IMR-90 (cell line): ENCODE measurements around the gene ABHD16A. TPM values are rescaled to one million over a fixed set of nuclear protein-coding genes. Genes with fewer than 3 reads are reported as not detected.
A peak's percentile ranks its signal among the peaks of the same experiment; 100 is the strongest.

Experiments
- ATAC-seq: fragments of 200-7000 bp; cut with Tn5 transposase; 2 replicates; pipeline ENCODE4 v1.9.1; 2020; ENCODE audit warnings: low read depth, mild to moderate bottlenecking, moderate library complexity
- BruUV-seq: library from RNA; stranded (reverse); fragments of 400-500 nt; replicated peaks from 2 replicates; lab custom pipeline; 2021; lab: Mats Ljungman, UMichigan
- CTCF ChIA-PET: fragments of 300-600 bp; formaldehyde crosslinking; extraction: SDS; loops from one replicate; lab custom pipeline; 2021; ENCODE audit warnings: antibody characterized with exemption; lab: Yijun Ruan, JAX
- POLR2A ChIA-PET: fragments of 300-600 bp; sonication (Branson Sonifier 250); formaldehyde crosslinking; loops from one replicate; lab custom pipeline; 2022; ENCODE audit warnings: antibody characterized with exemption; ENCODE audit not compliant: unreplicated experiment; lab: Charles Lee
- DNase-seq: peaks from one replicate; pipeline ENCODE4 v3.0.0; 2013
- H2AFZ ChIP-seq: replicated peaks from 2 replicates; pipeline ENCODE3; 2013; ENCODE audit warnings: low read length, mild to moderate bottlenecking; ENCODE audit not compliant: poor library complexity
- H2AK5ac ChIP-seq: 2 replicates; pipeline ENCODE4 v1.6.1; 2013; ENCODE audit warnings: low read depth, low read length, inconsistent platforms
- H2AK9ac ChIP-seq: replicated peaks from 2 replicates; pipeline ENCODE3; 2013; ENCODE audit warnings: mild to moderate bottlenecking, low read depth, low read length, moderate library complexity; ENCODE audit not compliant: poor library complexity
- H2BK120ac ChIP-seq: 2 replicates; pipeline ENCODE4 v1.6.1; 2013; ENCODE audit warnings: low read depth, low read length, inconsistent platforms
- H2BK15ac ChIP-seq: 3 replicates; pipeline ENCODE4 v1.6.1; 2013; ENCODE audit warnings: low read depth, low read length, inconsistent platforms
- H2BK20ac ChIP-seq: 2 replicates; pipeline ENCODE4 v1.6.1; 2013; ENCODE audit warnings: low read depth, mild to moderate bottlenecking, inconsistent platforms, low read length, moderate library complexity
- H2BK5ac ChIP-seq: 2 replicates; pipeline ENCODE4 v1.6.1; 2013; ENCODE audit warnings: mild to moderate bottlenecking, low read depth, low read length, inconsistent platforms; ENCODE audit not compliant: poor library complexity, severe bottlenecking
- H3K14ac ChIP-seq: replicated peaks from 2 replicates; pipeline ENCODE4 v1.6.1; 2013; ENCODE audit warnings: low read depth, low read length, inconsistent platforms
- H3K18ac ChIP-seq: 2 replicates; pipeline ENCODE4 v1.6.1; 2013; ENCODE audit warnings: low read depth, low read length, control low read depth
- H3K23ac ChIP-seq: 2 replicates; pipeline ENCODE4 v1.6.1; 2013; ENCODE audit warnings: low read depth, low read length, inconsistent platforms
- H3K27ac ChIP-seq: 2 replicates; pipeline ENCODE4 v1.5.1; 2013; ENCODE audit warnings: mild to moderate bottlenecking, control low read depth, low read length; ENCODE audit not compliant: insufficient read depth
- H3K27me3 ChIP-seq: 2 replicates; pipeline ENCODE4 v1.6.1; 2013; ENCODE audit warnings: low read length; ENCODE audit not compliant: control insufficient read depth, insufficient read depth
- H3K36me3 ChIP-seq: 2 replicates; pipeline ENCODE4 v1.6.1; 2013; ENCODE audit warnings: low read length, mixed read lengths; ENCODE audit not compliant: control insufficient read depth, insufficient read depth
- H3K4ac ChIP-seq: 2 replicates; pipeline ENCODE4 v1.6.1; 2013; ENCODE audit warnings: low read depth, low read length, inconsistent platforms
- H3K4me1 ChIP-seq: 2 replicates; pipeline ENCODE4 v1.6.1; 2013; ENCODE audit warnings: low read length, mixed read lengths; ENCODE audit not compliant: control insufficient read depth, insufficient read depth
- H3K4me2 ChIP-seq: 2 replicates; pipeline ENCODE4 v1.6.1; 2013; ENCODE audit warnings: low read depth, mild to moderate bottlenecking, control low read depth, low read length, moderate library complexity
- H3K4me3 ChIP-seq: 2 replicates; pipeline ENCODE4 v1.5.1; 2013; ENCODE audit warnings: low read depth, mild to moderate bottlenecking, control low read depth, low read length, moderate library complexity; ENCODE audit not compliant: insufficient read depth
- H3K56ac ChIP-seq: 2 replicates; pipeline ENCODE4 v1.6.1; 2013; ENCODE audit warnings: low read length, inconsistent platforms; ENCODE audit not compliant: insufficient read depth; ENCODE audit errors: extremely low read depth
- H3K79me1 ChIP-seq, 2 experiments: 2 replicates each; pipeline ENCODE4 v1.6.1; 2013; ENCODE audit warnings: low read length in 2 of 2, inconsistent platforms in 1 of 2, low read depth in 1 of 2
- H3K9ac ChIP-seq: 2 replicates; pipeline ENCODE4 v1.6.1; 2013; ENCODE audit warnings: low read depth, low read length, control low read depth
- H3K9me1 ChIP-seq: 2 replicates; pipeline ENCODE4 v1.6.1; 2013; ENCODE audit warnings: low read length, inconsistent platforms; ENCODE audit not compliant: insufficient read depth
- H3K9me3 ChIP-seq: 2 replicates; pipeline ENCODE4 v1.6.1; 2013; ENCODE audit warnings: low read length; ENCODE audit not compliant: control insufficient read depth, insufficient read depth
- H4K20me1 ChIP-seq: 2 replicates; pipeline ENCODE4 v1.6.1; 2013; ENCODE audit warnings: low read length, inconsistent platforms; ENCODE audit not compliant: insufficient read depth
- H4K5ac ChIP-seq: 2 replicates; pipeline ENCODE4 v1.6.1; 2013; ENCODE audit warnings: mild to moderate bottlenecking, low read depth, low read length, control low read depth
- H4K8ac ChIP-seq, 2 experiments: 2 replicates each; pipeline ENCODE4 v1.6.1; 2013; ENCODE audit warnings: low read depth in 2 of 2, low read length in 2 of 2, control low read depth in 1 of 2, inconsistent platforms in 1 of 2
- H4K91ac ChIP-seq: 2 replicates; pipeline ENCODE4 v1.6.1; 2013; ENCODE audit warnings: low read depth, low read length, inconsistent platforms; ENCODE audit not compliant: insufficient read depth
- BHLHE40 ChIP-seq: fragments of 150-350 bp; IDR thresholded peaks from 2 replicates; pipeline ENCODE4 v1.6.1; 2016; ENCODE audit warnings: mild to moderate bottlenecking, low read depth, low read length
- CEBPB ChIP-seq: IDR thresholded peaks from 2 replicates; pipeline ENCODE4 v1.6.1; 2012; ENCODE audit warnings: low read depth, low read length, improper control_type of control experiment
- FOS ChIP-seq: fragments of 150-350 bp; IDR thresholded peaks from 2 replicates; pipeline ENCODE4 v1.6.1; 2016; ENCODE audit warnings: low read depth, low read length
- MAZ ChIP-seq: IDR thresholded peaks from 2 replicates; pipeline ENCODE4 v1.6.1; 2012; ENCODE audit warnings: low read depth, mild to moderate bottlenecking, low read length, improper control_type of control experiment, moderate library complexity, borderline replicate concordance
- NFE2L2 ChIP-seq: fragments of 150-350 bp; IDR thresholded peaks from 2 replicates; pipeline ENCODE4 v1.6.1; 2016; ENCODE audit warnings: low read depth, mild to moderate bottlenecking, low read length
- RAD21 ChIP-seq: IDR thresholded peaks from 2 replicates; pipeline ENCODE4 v1.6.1; 2012; ENCODE audit warnings: low read length, improper control_type of control experiment
- RFX5 ChIP-seq: IDR thresholded peaks from 2 replicates; pipeline ENCODE4 v1.8.0; 2012; ENCODE audit warnings: low read depth, mild to moderate bottlenecking, low read length, moderate library complexity
- WGBS, 2 experiments: methylation state at CpG; one replicate each; pipeline versions ENCODE4 v1.1.5 to v1.1.7; 2013; ENCODE audit warnings: missing lambda C conversion rate in 2 of 2; ENCODE audit not compliant: insufficient read length in 1 of 2; ENCODE audit errors: extremely low coverage in 2 of 2; 5-methylcytosine and 5-hydroxymethylcytosine counted together
- dilution Hi-C: fragments of 300-500 bp; cut with HindIII; formaldehyde crosslinking; loops from one replicate; pipeline ENCODE4 v1.14.3; 2018; ENCODE audit warnings: low sequenced_read_pairs; ENCODE audit not compliant: unreplicated experiment
- in situ Hi-C: fragments of 300-500 bp; cut with MboI; formaldehyde crosslinking; loops from 3 replicates; pipeline ENCODE4 v1.14.3; 2019; ENCODE audit warnings: low sequenced_read_pairs, inconsistent platforms, mixed read lengths
- intact Hi-C: fragments of 100-400 bp; cut with micrococcal nuclease; formaldehyde crosslinking; loops from 2 replicates; pipeline ENCODE4 v1.10.0; 2022
- polyA plus RNA-seq, 3 experiments: library from polyadenylated mRNA; depleted of rRNA; stranded (reverse); fragments of >200 nt; gene quantifications; 2 replicates each; pipeline ENCODE4 v1.2.3, GENCODE V29; 2012; ENCODE audit warnings: low replicate concordance in 1 of 3
- total RNA-seq: library from RNA; depleted of rRNA; stranded (reverse); fragments of >200 nt; gene quantifications from 2 replicates; pipeline ENCODE4 v1.2.3, GENCODE V29; 2012

ABHD16A gene
- total and polyA plus RNA-seq, 2 of the 4 experiments (the other 2 are of a cell fraction), result 31.5 to 35.1 TPM

GRCh38 chr6:31715022-31715958, 12.2 kb upstream of the ABHD16A start, which contains the start of gene LY6G6D:
Gene LY6G6D (plus strand): TSS chr6:31715348. CDS start chr6:31715356, 8 bp downstream.
- H3K4me3 ChIP-seq, result no peak within 1 kb of the TSS
- in situ Hi-C loops, result no loop called here

More at GRCh38 chr6:31715022-31715958, 12.2 kb upstream of the ABHD16A start, which contains the start of gene LY6G6D:
- Histone ChIP-seq H2BK15ac (no peak within 1 kb of the TSS), H3K27ac (no peak within 1 kb of the TSS), H3K36me3 (no peaks in the 10 kb centered on the region), H3K4ac (no peak within 1 kb of the TSS), H3K18ac (no peak within 1 kb of the TSS), H3K4me2 (no peak within 1 kb of the TSS), H4K91ac (no peak within 1 kb of the TSS), H4K5ac (no peak within 1 kb of the TSS), H4K20me1 (no peaks in the 10 kb centered on the region; the same call in 1 of the 2 replicates), H3K23ac (0 out of 2 replicates have a peak within 1 kb of the TSS, but pooled peaks have one; percentile 59), H2AK5ac (no peak within 1 kb of the TSS), H2BK120ac (no peak within 1 kb of the TSS), H3K79me1 (no peaks in the 10 kb centered on the region), H3K56ac (no peak within 1 kb of the TSS), H3K9me1 (peaks cover 4% of the 10 kb centered on the region; the same call in 1 of the 2 replicates), H2AK9ac (peak within 1 kb of the TSS; percentile 52), H3K4me1 (no peaks in the 10 kb centered on the region), H3K27me3 (peaks cover 32% of the 10 kb centered on the region), H3K9me3 (no peaks in the 10 kb centered on the region), H2BK5ac (no peak within 1 kb of the TSS), H4K8ac (no peak within 1 kb of the TSS), H2AFZ (no peak within 1 kb of the TSS), H3K9ac (no peak within 1 kb of the TSS), H2BK20ac (no peak within 1 kb of the TSS), H3K14ac (no peak within 1 kb of the TSS)
- 52% methylated on average over 8 of the region's 16 CpGs; no CpG with 5 or more reads in 1 of the 2 experiments for WGBS, 2 experiments
- TF ChIP-seq BHLHE40 (no peak), NFE2L2 (no peak), CEBPB (no peak), MAZ (no peak), FOS (no peak), RAD21 (no peak), RFX5 (no peak)
- ATAC-seq (no peak), DNase-seq (no peak)
- CTCF ChIA-PET, result interaction anchor here (0.6 kb wide), 1 partner anchor 17 kb away, joined by 3 read pairs; no protein-coding TSS in a partner anchor
- dilution Hi-C loops, result no loop called here
- POLR2A ChIA-PET, result interaction anchor here (0.5 kb wide), 1 partner anchor 24 kb away, joined by 3 read pairs; the partner anchor contains the start of gene MSH5
- BruUV-seq, result no TSS peak
- intact Hi-C loops, result no loop called here
